Endothelial cell of umbilical vein (primary cell): ENCODE results near the gene ERO1B. TPM values are rescaled to one million over a fixed set of nuclear protein-coding genes. Genes with fewer than 3 reads are reported as not detected.

Source experiments
- BruUV-seq: library from RNA; stranded (reverse); fragments of 400-500 nt; replicated peaks from 2 replicates; lab custom pipeline; 2021; lab: Mats Ljungman, UMichigan
- CTCF ChIA-PET: fragments of 300-600, 350-600 bp; sonication (Branson Sonifier 250); formaldehyde crosslinking; loops from one replicate; lab custom pipeline; 2021; ENCODE audit warnings: antibody characterized with exemption, inconsistent platforms; lab: Charles Lee
- POLR2A ChIA-PET: fragments of 300-600, 350-600 bp; sonication (Branson Sonifier 250); formaldehyde crosslinking; loops from one replicate; lab custom pipeline; 2021; ENCODE audit warnings: antibody characterized with exemption, inconsistent platforms; lab: Charles Lee
- DNase-seq: peaks from one replicate; pipeline ENCODE4 v3.0.0-alpha.2; 2011; ENCODE audit warnings: low read depth, low spot score
- FAIRE-seq: peaks from 2 replicates; lab custom pipeline; 2011; peaks lifted over from hg19 to GRCh38; lab: Jason Lieb, UNC
- H2AFZ ChIP-seq: 2 replicates; pipeline ENCODE4 v1.6.0; 2012; ENCODE audit warnings: low read depth, low read length, control low read depth, inconsistent platforms
- H3K27ac ChIP-seq: 2 replicates; pipeline ENCODE4 v1.5.1; 2011; ENCODE audit warnings: low read depth, mild to moderate bottlenecking, control low read depth, low read length, moderate library complexity; ENCODE audit not compliant: insufficient read depth
- H3K27me3 ChIP-seq, 2 experiments: 2 replicates each; pipeline versions ENCODE4 v1.6.0 to v1.6.1; 2011; ENCODE audit warnings: low read length in 2 of 2, mixed read lengths in 1 of 2; ENCODE audit not compliant: control insufficient read depth in 2 of 2, insufficient read depth in 2 of 2
- H3K36me3 ChIP-seq, 2 experiments: 2 replicates in 1 of 2; 3 replicates in 1 of 2; pipeline ENCODE4 v1.5.1; 2011; ENCODE audit warnings: low read length in 2 of 2, mild to moderate bottlenecking in 1 of 2, moderate library complexity in 1 of 2; ENCODE audit not compliant: control insufficient read depth in 2 of 2, insufficient read depth in 2 of 2; ENCODE audit errors: extremely low read depth in 1 of 2
- H3K4me1 ChIP-seq: 3 replicates; pipeline ENCODE4 v1.5.1; 2011; ENCODE audit warnings: mild to moderate bottlenecking, low read length; ENCODE audit not compliant: control insufficient read depth, insufficient read depth; ENCODE audit errors: extremely low read depth
- H3K4me2 ChIP-seq: 2 replicates; pipeline ENCODE4 v1.6.1; 2011; ENCODE audit warnings: low read length, control low read depth, mixed read lengths; ENCODE audit not compliant: insufficient read depth
- H3K4me3 ChIP-seq, 3 experiments: fragments of 200-600 bp in 1 of 3; sonication (generic), shearing (Covaris generic) in 1 of 3; replicated peaks in 1 of 3; 2 replicates each; pipeline ENCODE4 v1.5.1; 2011 to 2016; ENCODE audit warnings: control low read depth in 3 of 3, low read length in 3 of 3, mild to moderate bottlenecking in 2 of 3, inconsistent platforms in 1 of 3, low read depth in 1 of 3, moderate library complexity in 1 of 3; ENCODE audit not compliant: insufficient read depth in 1 of 3
- H3K79me2 ChIP-seq: 2 replicates; pipeline ENCODE4 v1.6.0; 2012; ENCODE audit warnings: low read length, inconsistent platforms; ENCODE audit not compliant: control insufficient read depth, insufficient read depth
- H3K9ac ChIP-seq: replicated peaks from 2 replicates; pipeline ENCODE3; 2011; ENCODE audit warnings: low read length, control low read depth; ENCODE audit not compliant: insufficient read depth; ENCODE audit errors: extremely low read depth
- H3K9me1 ChIP-seq: replicated peaks from 3 replicates; pipeline ENCODE4 v1.6.0; 2011; ENCODE audit warnings: mild to moderate bottlenecking, low read length; ENCODE audit not compliant: control insufficient read depth, insufficient read depth; ENCODE audit errors: extremely low read depth
- H3K9me3 ChIP-seq: replicated peaks from 2 replicates; pipeline ENCODE4 v1.5.1; 2012; ENCODE audit warnings: low read length, inconsistent platforms; ENCODE audit not compliant: control insufficient read depth, insufficient read depth
- H4K20me1 ChIP-seq: replicated peaks from 2 replicates; pipeline ENCODE3; 2011; ENCODE audit warnings: mild to moderate bottlenecking, low read length; ENCODE audit not compliant: control insufficient read depth, insufficient read depth; ENCODE audit errors: extremely low read depth
- EZH2 ChIP-seq: IDR thresholded peaks from 2 replicates; pipeline ENCODE4 v1.6.1; 2012; ENCODE audit warnings: borderline replicate concordance, low read depth, mild to moderate bottlenecking, moderate library complexity, low read length, inconsistent platforms; ENCODE audit not compliant: severe bottlenecking
- FOS ChIP-seq: IDR thresholded peaks from 2 replicates; pipeline ENCODE4 v1.6.1; 2011; ENCODE audit warnings: mild to moderate bottlenecking, low read length, moderate library complexity, borderline replicate concordance; ENCODE audit not compliant: insufficient read depth
- GATA2 ChIP-seq: IDR thresholded peaks from 2 replicates; pipeline ENCODE4 v1.7.0; 2011; ENCODE audit warnings: low read depth, mild to moderate bottlenecking, moderate library complexity, mixed read lengths, low read length; ENCODE audit not compliant: insufficient read length, insufficient read depth
- JUN ChIP-seq: IDR thresholded peaks from 2 replicates; pipeline ENCODE4 v1.6.1; 2011; ENCODE audit warnings: borderline replicate concordance, low read depth; ENCODE audit not compliant: insufficient read length, insufficient read depth
- MYC ChIP-seq: IDR thresholded peaks from one replicate; pipeline ENCODE4 v1.6.1; 2011; ENCODE audit warnings: mild to moderate bottlenecking, low read depth, low read length
- POLR2A ChIP-seq: IDR thresholded peaks from 2 replicates; pipeline ENCODE4 v1.6.1; 2012; ENCODE audit warnings: low read depth, mild to moderate bottlenecking, control low read depth, low read length
- POLR2AphosphoS5 ChIP-seq: IDR thresholded peaks from 2 replicates; pipeline ENCODE4 v1.6.1; 2012; ENCODE audit warnings: low read depth, mild to moderate bottlenecking, control low read depth, low read length, moderate library complexity; ENCODE audit not compliant: insufficient read depth
- dilution Hi-C: fragments of 300-500 bp; cut with MboI; formaldehyde crosslinking; loops from one replicate; pipeline ENCODE4 v1.15.0; 2019; ENCODE audit warnings: low sequenced_read_pairs; ENCODE audit not compliant: extremely low pct_ligation_motif_present
- intact Hi-C: fragments of 100-400 bp; cut with micrococcal nuclease; formaldehyde crosslinking; loops from one replicate; pipeline ENCODE4 v1.10.0; 2022
- polyA plus RNA-seq, 4 experiments: library from polyadenylated mRNA; depleted of rRNA in 3 of 4; stranded (reverse) in 3 of 4; unstranded in 1 of 4; fragments of >200 nt; gene quantifications; 2 replicates each; pipeline versions ENCODE4 v1.2.1 to v1.2.3, GENCODE V29; 2011 to 2012; ENCODE audit warnings: missing spikeins in 1 of 4
- total RNA-seq: library from RNA; stranded (reverse); gene quantifications from 2 replicates; pipeline ENCODE4 v1.2.3, GENCODE V29; 2021
- TF ChIP-seq, protein P1 (sequence below): IDR thresholded peaks from 2 replicates; pipeline ENCODE4 v1.6.1; 2011; ENCODE audit not compliant: insufficient read depth, insufficient read length
- TF ChIP-seq, protein P2 (sequence below), 2 donors: IDR thresholded peaks; 1 replicate in 1 of 2; 2 replicates in 1 of 2; pipeline ENCODE4 v1.5.1; 2011; ENCODE audit warnings: low read length in 2 of 2, mild to moderate bottlenecking in 2 of 2, moderate library complexity in 2 of 2, control low read depth in 1 of 2, inconsistent platforms in 1 of 2, low read depth in 1 of 2; ENCODE audit not compliant: insufficient read depth in 1 of 2; ENCODE audit errors: extremely low read depth in 1 of 2

ERO1B gene
- total and polyA plus RNA-seq, 2 donors (not counting 3 experiments of a cell fraction or from before 2014, with no cell fraction given) = 1.9 to 3.6 TPM

DNA sequence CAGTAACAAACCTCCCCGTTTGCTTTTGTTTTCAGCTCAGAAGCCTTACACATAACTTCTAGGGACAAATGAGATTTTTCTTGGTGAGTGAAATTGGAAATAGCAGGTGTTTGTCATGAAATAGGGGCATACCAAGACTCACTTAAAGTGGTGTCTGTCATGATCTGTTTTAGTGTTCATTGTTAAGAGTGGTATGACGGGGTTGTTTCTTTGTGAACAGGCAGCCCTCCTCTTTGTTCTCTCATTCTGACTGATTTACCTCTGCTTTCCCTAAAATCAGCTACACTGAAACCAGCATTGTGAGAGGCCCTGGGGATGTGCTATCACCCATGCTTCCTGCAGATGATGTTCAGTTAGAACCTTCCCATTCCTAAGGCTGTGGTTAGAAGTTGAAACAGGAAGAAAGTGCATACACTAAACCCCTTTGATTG is 2.5 kb upstream of the ERO1B start:
- no peak overlapping the region for H3K4me2 ChIP-seq
- H3K27me3 ChIP-seq = peaks cover 17 to 25% of the 10 kb centered on the region in 2 experiments
- TF ChIP-seq FOS (no peak), JUN (no peak), POLR2A (no peak)
- H4K20me1 ChIP-seq = no peaks in the 10 kb centered on the region
- H2AFZ ChIP-seq = no peak overlapping the region
- intact Hi-C loops (loop anchor here (5.0 to 10.0 kb wide), 5 partner anchors 218 to 513 kb away; partner anchors contain the start of genes HEATR1, LGALS8 and MTR), dilution Hi-C loops (no loop called here)
- BruUV-seq = no TSS peak
- H3K9me3 ChIP-seq = no peaks in the 10 kb centered on the region
- no peaks in the 10 kb centered on the region for H3K9me1 ChIP-seq
- H3K79me2 ChIP-seq = no peaks in the 10 kb centered on the region
- ChIA-PET CTCF (interaction anchor here (1.2 to 1.4 kb wide), 3 partner anchors 117 to 180 kb away, joined by 3 to 9 read pairs (median 4); no protein-coding TSS in a partner anchor), POLR2A (no interaction called here)
- no peak overlapping the region for H3K4me3 ChIP-seq
- FAIRE-seq = no peak
- DNase-seq = no peak
- peaks cover 3% of the 10 kb centered on the region for H3K4me1 ChIP-seq
- no peak overlapping the region for H3K27ac ChIP-seq
- H3K9ac ChIP-seq = no peak overlapping the region
- no peaks in the 10 kb centered on the region for H3K36me3 ChIP-seq

DNA sequence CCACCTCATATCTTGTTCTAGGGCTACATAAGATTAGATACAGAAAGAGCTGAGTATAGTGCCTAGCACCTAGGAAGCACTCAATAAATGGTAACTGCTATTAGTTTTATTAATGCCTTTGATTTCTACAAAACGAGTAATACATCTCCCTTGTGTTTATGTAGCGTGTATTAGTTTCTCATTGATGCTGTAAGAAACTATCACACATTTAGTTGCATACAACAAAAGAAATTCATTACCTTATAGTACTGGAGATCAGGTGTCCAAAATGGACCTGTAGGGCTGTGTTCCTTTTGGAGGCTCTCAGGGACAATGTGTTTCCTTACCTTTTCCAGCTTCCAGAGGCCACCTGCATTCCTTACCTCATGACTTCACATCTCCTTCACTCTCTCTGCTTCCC is 961 bp upstream of the ERO1B start:
- CTCF ChIA-PET = interaction anchor here (0.6 kb wide), 1 partner anchor 11 kb away, joined by 3 read pairs; no protein-coding TSS in a partner anchor

More for the DNA sequence above, 961 bp upstream of the ERO1B start:
- FAIRE-seq (no peak), DNase-seq (no peak)
- Histone ChIP-seq H3K9ac (no peak overlapping the region), H3K79me2 (no peaks in the 10 kb centered on the region), H3K4me2 (peak overlapping the region; percentile 39), H3K9me1 (no peaks in the 10 kb centered on the region), H3K9me3 (no peaks in the 10 kb centered on the region), H2AFZ (no peak overlapping the region), H4K20me1 (no peaks in the 10 kb centered on the region), H3K4me1 (peaks cover 3% of the 10 kb centered on the region), H3K27me3 (peaks cover 16 to 22% of the 10 kb centered on the region in 2 experiments), H3K27ac (no peak overlapping the region), H3K4me3 (peak overlapping the region in 1 of 3 experiments; percentile 65), H3K36me3 (no peaks in the 10 kb centered on the region)
- dilution Hi-C loops = no loop called here
- no TSS peak for BruUV-seq
- no peak for TF ChIP-seq POLR2A
- TF ChIP-seq, protein P1, sequence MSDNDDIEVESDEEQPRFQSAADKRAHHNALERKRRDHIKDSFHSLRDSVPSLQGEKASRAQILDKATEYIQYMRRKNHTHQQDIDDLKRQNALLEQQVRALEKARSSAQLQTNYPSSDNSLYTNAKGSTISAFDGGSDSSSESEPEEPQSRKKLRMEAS = no peak
- TF ChIP-seq MYC = no peak
- TF ChIP-seq EZH2 = no peak
- TF ChIP-seq, protein P2, sequence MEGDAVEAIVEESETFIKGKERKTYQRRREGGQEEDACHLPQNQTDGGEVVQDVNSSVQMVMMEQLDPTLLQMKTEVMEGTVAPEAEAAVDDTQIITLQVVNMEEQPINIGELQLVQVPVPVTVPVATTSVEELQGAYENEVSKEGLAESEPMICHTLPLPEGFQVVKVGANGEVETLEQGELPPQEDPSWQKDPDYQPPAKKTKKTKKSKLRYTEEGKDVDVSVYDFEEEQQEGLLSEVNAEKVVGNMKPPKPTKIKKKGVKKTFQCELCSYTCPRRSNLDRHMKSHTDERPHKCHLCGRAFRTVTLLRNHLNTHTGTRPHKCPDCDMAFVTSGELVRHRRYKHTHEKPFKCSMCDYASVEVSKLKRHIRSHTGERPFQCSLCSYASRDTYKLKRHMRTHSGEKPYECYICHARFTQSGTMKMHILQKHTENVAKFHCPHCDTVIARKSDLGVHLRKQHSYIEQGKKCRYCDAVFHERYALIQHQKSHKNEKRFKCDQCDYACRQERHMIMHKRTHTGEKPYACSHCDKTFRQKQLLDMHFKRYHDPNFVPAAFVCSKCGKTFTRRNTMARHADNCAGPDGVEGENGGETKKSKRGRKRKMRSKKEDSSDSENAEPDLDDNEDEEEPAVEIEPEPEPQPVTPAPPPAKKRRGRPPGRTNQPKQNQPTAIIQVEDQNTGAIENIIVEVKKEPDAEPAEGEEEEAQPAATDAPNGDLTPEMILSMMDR (IDR thresholded peaks at IDR 0.05; ENCODE audit: extremely low read depth in 1 of 2, insufficient read depth in 1 of 2, low read depth in 1 of 2, low read length in 2 of 2) = no peak
- no peak for TF ChIP-seq JUN
- TF ChIP-seq POLR2AphosphoS5 = no peak
- no peak for TF ChIP-seq FOS
- no peak for TF ChIP-seq GATA2
- POLR2A ChIA-PET = no interaction called here
- intact Hi-C loops = loop anchor here (1.0 to 10.0 kb wide), 6 partner anchors 141 to 515 kb away; partner anchors contain the start of genes HEATR1, LGALS8 and MTR
